Liver (tissue), 9 donors: ENCODE results near the gene EHMT1. TPM values are rescaled to one million over a fixed set of nuclear protein-coding genes. Genes with fewer than 3 reads are reported as not detected.

Experiments
- DNase-seq: peaks from one replicate; pipeline ENCODE4 v3.0.0-alpha.2; 2017; ENCODE audit warnings: low spot score
- H3K27ac ChIP-seq, 2 donors: one replicate each; pipeline ENCODE4 v1.7.0; 2013; ENCODE audit warnings: inconsistent platforms in 2 of 2, low read length in 2 of 2, control low read depth in 1 of 2, low read depth in 1 of 2, mild to moderate bottlenecking in 1 of 2
- H3K27me3 ChIP-seq, 4 donors: one replicate each; pipeline versions ENCODE4 v1.6.1 to v1.7.0; 2013; ENCODE audit warnings: low read length in 3 of 4, inconsistent platforms in 1 of 4, mild to moderate bottlenecking in 1 of 4, moderate library complexity in 1 of 4; ENCODE audit not compliant: control insufficient read depth in 4 of 4, insufficient read depth in 4 of 4
- H3K36me3 ChIP-seq, 4 donors: one replicate each; pipeline versions ENCODE4 v1.6.1 to v1.7.0; 2013; ENCODE audit warnings: low read length in 3 of 4, mild to moderate bottlenecking in 3 of 4, low read depth in 1 of 4, moderate library complexity in 1 of 4; ENCODE audit not compliant: control insufficient read depth in 4 of 4, insufficient read depth in 3 of 4
- H3K4me1 ChIP-seq, 4 donors: one replicate each; pipeline versions ENCODE4 v1.6.1 to v1.7.0; 2013; ENCODE audit warnings: low read length in 3 of 4, mild to moderate bottlenecking in 3 of 4, moderate library complexity in 1 of 4; ENCODE audit not compliant: control insufficient read depth in 4 of 4, insufficient read depth in 4 of 4
- H3K4me3 ChIP-seq, 3 donors: one replicate each; pipeline versions ENCODE4 v1.6.1 to v1.7.0; 2013; ENCODE audit warnings: low read length in 3 of 3, control low read depth in 1 of 3, low read depth in 1 of 3, mild to moderate bottlenecking in 1 of 3
- H3K9ac ChIP-seq, 2 donors: one replicate each; pipeline ENCODE4 v1.7.0; 2013; ENCODE audit warnings: low read length in 2 of 2, mild to moderate bottlenecking in 2 of 2, moderate library complexity in 2 of 2, control low read depth in 1 of 2, low read depth in 1 of 2
- H3K9me3 ChIP-seq, 4 donors: one replicate each; pipeline versions ENCODE4 v1.6.1 to v1.7.0; 2013; ENCODE audit warnings: low read length in 3 of 4; ENCODE audit not compliant: control insufficient read depth in 4 of 4
- EGR1 ChIP-seq, 2 donors: IDR thresholded peaks; 2 replicates each; pipeline ENCODE4 v1.6.1; 2016 to 2018; ENCODE audit warnings: antibody characterized with exemption in 2 of 2, low read depth in 2 of 2
- FOXA2 ChIP-seq: IDR thresholded peaks from 2 replicates; pipeline ENCODE4 v1.6.1; 2016; ENCODE audit warnings: antibody characterized with exemption
- GABPA ChIP-seq, 2 donors: IDR thresholded peaks in 1 of 2; conservative IDR thresholded peaks in 1 of 2; 2 replicates each; pipeline ENCODE4 v1.6.1; 2016; ENCODE audit warnings: antibody characterized with exemption in 2 of 2, mild to moderate bottlenecking in 1 of 2, moderate library complexity in 1 of 2
- HNF4G ChIP-seq: IDR thresholded peaks from 2 replicates; pipeline ENCODE4 v1.6.1; 2016; ENCODE audit warnings: antibody characterized with exemption
- NR2F2 ChIP-seq: IDR thresholded peaks from 2 replicates; pipeline ENCODE4 v1.6.1; 2016; ENCODE audit warnings: antibody characterized with exemption
- RXRA ChIP-seq, 2 donors: IDR thresholded peaks; 2 replicates each; pipeline ENCODE4 v1.6.1; 2017 to 2018; ENCODE audit warnings: antibody characterized with exemption in 2 of 2, mild to moderate bottlenecking in 1 of 2
- SP1 ChIP-seq: IDR thresholded peaks from 2 replicates; pipeline ENCODE4 v1.6.1; 2018; ENCODE audit warnings: antibody characterized with exemption, mild to moderate bottlenecking
- TAF1 ChIP-seq: conservative IDR thresholded peaks from 2 replicates; pipeline ENCODE4 v1.6.1; 2016; ENCODE audit warnings: antibody characterized with exemption, mild to moderate bottlenecking
- WGBS: extraction: QIAGEN DNeasy Blood & Tissue Kit; methylation state at CpG from one replicate; pipeline ENCODE4 v1.1.7; 2013; 5-methylcytosine and 5-hydroxymethylcytosine counted together
- polyA plus RNA-seq, 2 donors: library from polyadenylated mRNA; stranded (reverse) in 1 of 2; unstranded in 1 of 2; fragments of 200-250 nt in 1 of 2; fragments of >200 nt in 1 of 2; fragmentation: Nextera tagmentation in 1 of 2; extraction: Ambion mirVana in 1 of 2; gene quantifications; one replicate each; pipeline versions ENCODE4 v1.2.1 to v1.2.3, GENCODE V29; 2013 to 2015
- total RNA-seq, 2 donors: library from RNA; depleted of rRNA; stranded (reverse); fragments of >200 nt; gene quantifications; one replicate each; pipeline ENCODE4 v1.2.3, GENCODE V29; 2014
- TF ChIP-seq, protein P1 (sequence below): IDR thresholded peaks from 2 replicates; pipeline ENCODE4 v1.6.1; 2016; ENCODE audit warnings: antibody characterized with exemption
- TF ChIP-seq, protein P2 (sequence below): IDR thresholded peaks from 2 replicates; pipeline ENCODE4 v1.6.1; 2016; ENCODE audit warnings: antibody characterized with exemption
- TF ChIP-seq, protein P3 (sequence below): IDR thresholded peaks from 2 replicates; pipeline ENCODE4 v1.6.1; 2016; ENCODE audit warnings: antibody characterized with exemption, mild to moderate bottlenecking
- TF ChIP-seq, protein P4 (sequence below): IDR thresholded peaks from 2 replicates; pipeline ENCODE4 v1.6.1; 2016; ENCODE audit warnings: antibody characterized with exemption
- donor health status: healthy.
- donor health status: healthy.
- donor health status: healthy.
- donor health status: healthy.
- donor health status: healthy.

EHMT1 gene
- total and polyA plus RNA-seq, 4 donors, result 16.1 to 48.2 (median 27.3) TPM

DNA sequence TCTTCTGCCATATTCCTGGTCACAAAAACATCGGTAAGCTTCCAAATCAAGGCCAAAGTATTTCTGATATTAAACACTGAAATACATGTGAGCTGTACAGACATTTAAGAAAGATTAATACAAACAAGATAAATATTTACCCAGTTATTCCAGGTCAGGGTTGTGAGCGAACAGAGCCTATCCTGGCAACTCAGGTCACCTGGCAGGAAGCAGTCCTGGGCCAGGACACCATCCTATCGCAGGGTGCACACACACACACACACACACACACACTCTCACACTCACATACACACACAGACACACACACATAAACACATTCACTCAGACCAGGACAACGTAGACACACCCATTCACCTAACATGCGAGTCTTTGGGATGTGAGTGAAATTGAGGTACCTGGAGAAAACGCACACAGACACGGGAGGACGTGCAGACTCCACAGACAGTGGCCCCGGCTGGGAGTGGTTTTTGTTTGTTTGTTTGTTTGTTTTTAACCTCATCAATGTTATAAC lies 176.4 kb downstream of the EHMT1 start:
- H3K36me3 ChIP-seq, result peaks cover 10 to 59% (median 23%) of the 10 kb centered on the region in 4 donors
- H3K4me1 ChIP-seq, result peaks cover 0 to 10% (median 5%) of the 10 kb centered on the region in 4 donors
- H3K4me3 ChIP-seq, result no peak overlapping the region
- no peak for TF ChIP-seq FOXA2
- peak in 1 of 2 donors; percentile 24 for TF ChIP-seq RXRA (IDR thresholded peaks at IDR 0.05)
- DNase-seq, result no peak
- no peaks in the 10 kb centered on the region for H3K27me3 ChIP-seq
- H3K27ac ChIP-seq, result no peak overlapping the region
- H3K9me3 ChIP-seq, result no peaks in the 10 kb centered on the region
- WGBS, result 71% methylated on average over 9 of the region's 9 CpGs
- no peak overlapping the region for H3K9ac ChIP-seq

DNA sequence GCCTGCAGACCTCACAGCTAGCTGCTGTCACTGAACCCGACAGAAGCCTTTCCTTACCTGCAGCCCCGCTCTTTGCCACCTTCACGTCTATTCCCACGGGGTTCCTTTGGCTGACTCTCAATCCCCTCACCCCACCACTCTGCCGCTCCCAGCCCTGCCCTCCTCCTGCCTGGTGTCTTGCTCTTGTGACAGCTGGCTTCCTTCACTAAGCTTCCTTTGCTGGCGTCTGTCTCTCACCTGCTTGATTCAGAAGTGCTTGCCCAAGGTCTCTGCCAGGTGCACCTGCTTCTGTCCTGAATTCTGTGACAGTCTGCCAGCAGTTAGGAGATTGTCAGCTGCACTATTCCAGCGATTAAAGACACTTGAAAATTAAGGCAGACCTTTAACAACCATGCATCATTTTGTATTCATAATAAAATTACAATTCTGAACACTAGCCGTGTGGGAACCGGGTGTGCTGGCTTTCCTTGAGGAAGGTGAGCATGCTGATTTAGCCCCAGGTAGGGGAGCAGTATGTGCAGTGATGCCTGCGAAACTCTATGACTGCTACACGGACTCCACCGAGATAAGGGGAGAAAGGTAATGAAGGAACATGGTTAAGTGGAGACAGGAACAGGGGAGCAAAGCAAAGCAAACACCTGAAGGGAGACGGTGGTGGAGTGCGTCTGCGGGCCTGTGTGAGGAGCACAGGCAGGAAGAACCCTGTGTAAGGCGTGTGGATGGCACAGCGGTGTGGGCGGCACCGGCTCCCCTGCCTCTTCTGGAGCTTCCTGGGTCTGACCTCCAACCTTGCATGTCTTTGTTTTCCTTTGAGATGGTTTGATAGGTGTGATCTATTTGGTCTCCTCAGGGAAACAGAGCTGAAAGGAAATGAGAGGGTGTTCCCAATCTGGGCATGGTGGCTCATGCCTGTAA lies 178.7 kb downstream of the EHMT1 start:
- no peak for DNase-seq
- 95% methylated on average over 19 of the region's 19 CpGs for WGBS
- Histone ChIP-seq H3K36me3 (peaks cover 10 to 58% (median 20%) of the 10 kb centered on the region in 4 donors), H3K27me3 (no peaks in the 10 kb centered on the region), H3K9ac (no peak overlapping the region), H3K27ac (no peak overlapping the region), H3K4me1 (peaks cover 0 to 10% (median 5%) of the 10 kb centered on the region in 4 donors), H3K4me3 (no peak overlapping the region), H3K9me3 (no peaks in the 10 kb centered on the region)
- TF ChIP-seq EGR1 (IDR thresholded peaks at IDR 0.05; ENCODE audit: low read depth in 2 of 2) (no peak), TAF1 (no peak), HNF4G (no peak), NR2F2 (no peak), FOXA2 (no peak)
- TF ChIP-seq, protein P1, sequence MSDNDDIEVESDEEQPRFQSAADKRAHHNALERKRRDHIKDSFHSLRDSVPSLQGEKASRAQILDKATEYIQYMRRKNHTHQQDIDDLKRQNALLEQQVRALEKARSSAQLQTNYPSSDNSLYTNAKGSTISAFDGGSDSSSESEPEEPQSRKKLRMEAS, result no peak
- TF ChIP-seq, protein P2, sequence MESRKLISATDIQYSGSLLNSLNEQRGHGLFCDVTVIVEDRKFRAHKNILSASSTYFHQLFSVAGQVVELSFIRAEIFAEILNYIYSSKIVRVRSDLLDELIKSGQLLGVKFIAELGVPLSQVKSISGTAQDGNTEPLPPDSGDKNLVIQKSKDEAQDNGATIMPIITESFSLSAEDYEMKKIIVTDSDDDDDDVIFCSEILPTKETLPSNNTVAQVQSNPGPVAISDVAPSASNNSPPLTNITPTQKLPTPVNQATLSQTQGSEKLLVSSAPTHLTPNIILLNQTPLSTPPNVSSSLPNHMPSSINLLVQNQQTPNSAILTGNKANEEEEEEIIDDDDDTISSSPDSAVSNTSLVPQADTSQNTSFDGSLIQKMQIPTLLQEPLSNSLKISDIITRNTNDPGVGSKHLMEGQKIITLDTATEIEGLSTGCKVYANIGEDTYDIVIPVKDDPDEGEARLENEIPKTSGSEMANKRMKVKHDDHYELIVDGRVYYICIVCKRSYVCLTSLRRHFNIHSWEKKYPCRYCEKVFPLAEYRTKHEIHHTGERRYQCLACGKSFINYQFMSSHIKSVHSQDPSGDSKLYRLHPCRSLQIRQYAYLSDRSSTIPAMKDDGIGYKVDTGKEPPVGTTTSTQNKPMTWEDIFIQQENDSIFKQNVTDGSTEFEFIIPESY, result no peak
- TF ChIP-seq, protein P3, sequence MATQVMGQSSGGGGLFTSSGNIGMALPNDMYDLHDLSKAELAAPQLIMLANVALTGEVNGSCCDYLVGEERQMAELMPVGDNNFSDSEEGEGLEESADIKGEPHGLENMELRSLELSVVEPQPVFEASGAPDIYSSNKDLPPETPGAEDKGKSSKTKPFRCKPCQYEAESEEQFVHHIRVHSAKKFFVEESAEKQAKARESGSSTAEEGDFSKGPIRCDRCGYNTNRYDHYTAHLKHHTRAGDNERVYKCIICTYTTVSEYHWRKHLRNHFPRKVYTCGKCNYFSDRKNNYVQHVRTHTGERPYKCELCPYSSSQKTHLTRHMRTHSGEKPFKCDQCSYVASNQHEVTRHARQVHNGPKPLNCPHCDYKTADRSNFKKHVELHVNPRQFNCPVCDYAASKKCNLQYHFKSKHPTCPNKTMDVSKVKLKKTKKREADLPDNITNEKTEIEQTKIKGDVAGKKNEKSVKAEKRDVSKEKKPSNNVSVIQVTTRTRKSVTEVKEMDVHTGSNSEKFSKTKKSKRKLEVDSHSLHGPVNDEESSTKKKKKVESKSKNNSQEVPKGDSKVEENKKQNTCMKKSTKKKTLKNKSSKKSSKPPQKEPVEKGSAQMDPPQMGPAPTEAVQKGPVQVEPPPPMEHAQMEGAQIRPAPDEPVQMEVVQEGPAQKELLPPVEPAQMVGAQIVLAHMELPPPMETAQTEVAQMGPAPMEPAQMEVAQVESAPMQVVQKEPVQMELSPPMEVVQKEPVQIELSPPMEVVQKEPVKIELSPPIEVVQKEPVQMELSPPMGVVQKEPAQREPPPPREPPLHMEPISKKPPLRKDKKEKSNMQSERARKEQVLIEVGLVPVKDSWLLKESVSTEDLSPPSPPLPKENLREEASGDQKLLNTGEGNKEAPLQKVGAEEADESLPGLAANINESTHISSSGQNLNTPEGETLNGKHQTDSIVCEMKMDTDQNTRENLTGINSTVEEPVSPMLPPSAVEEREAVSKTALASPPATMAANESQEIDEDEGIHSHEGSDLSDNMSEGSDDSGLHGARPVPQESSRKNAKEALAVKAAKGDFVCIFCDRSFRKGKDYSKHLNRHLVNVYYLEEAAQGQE, result no peak

DNA sequence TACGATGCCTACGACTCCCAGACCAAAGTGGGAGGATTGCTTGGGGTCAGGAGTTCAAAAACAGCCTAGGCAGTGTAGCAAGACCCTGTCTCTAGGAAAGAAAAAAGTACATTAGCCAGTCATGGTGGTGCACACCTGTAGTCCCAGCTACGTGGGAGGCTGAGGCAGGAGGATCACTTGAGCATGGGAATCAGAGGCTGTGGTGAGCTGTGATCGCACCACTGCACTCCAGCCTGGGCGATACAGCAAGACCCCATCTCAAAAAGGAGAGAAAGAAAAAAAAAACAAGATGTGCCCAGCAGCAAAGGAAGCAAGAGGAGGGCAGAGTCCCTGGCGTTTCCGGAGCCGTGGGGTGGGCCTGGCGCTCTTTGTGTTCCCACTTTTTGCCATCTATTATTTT lies 179.3 kb downstream of the EHMT1 start:
- WGBS, result 98% methylated on average over 9 of the region's 9 CpGs
- TF ChIP-seq SP1 (no peak), EGR1 (IDR thresholded peaks at IDR 0.05; ENCODE audit: low read depth in 2 of 2) (no peak), TAF1 (no peak), GABPA (IDR thresholded peaks at IDR 0.05 in 1 of 2, conservative IDR thresholded peaks at IDR 0.05 in 1 of 2) (no peak), NR2F2 (no peak), RXRA (IDR thresholded peaks at IDR 0.05) (no peak)
- TF ChIP-seq, protein P3, result no peak
- TF ChIP-seq, protein P4, sequence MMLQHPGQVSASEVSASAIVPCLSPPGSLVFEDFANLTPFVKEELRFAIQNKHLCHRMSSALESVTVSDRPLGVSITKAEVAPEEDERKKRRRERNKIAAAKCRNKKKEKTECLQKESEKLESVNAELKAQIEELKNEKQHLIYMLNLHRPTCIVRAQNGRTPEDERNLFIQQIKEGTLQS, result no peak
- TF ChIP-seq, protein P1, result no peak

More for the DNA sequence above, 179.3 kb downstream of the EHMT1 start:
- Histone ChIP-seq H3K4me3 (no peak overlapping the region), H3K36me3 (peaks cover 10 to 61% (median 21%) of the 10 kb centered on the region in 4 donors), H3K4me1 (peaks cover 0 to 10% (median 5%) of the 10 kb centered on the region in 4 donors), H3K9ac (no peak overlapping the region), H3K27ac (no peak overlapping the region), H3K27me3 (no peaks in the 10 kb centered on the region), H3K9me3 (no peaks in the 10 kb centered on the region)
- no peak for DNase-seq
